ENCODE measurements around the gene CPNE6.
"Not testable (repeated sequence)": the region's sequence is repeated elsewhere in the genome, so short reads cannot be mapped to it uniquely, and the experiment has no call there.

CPNE6 gene

DNA sequence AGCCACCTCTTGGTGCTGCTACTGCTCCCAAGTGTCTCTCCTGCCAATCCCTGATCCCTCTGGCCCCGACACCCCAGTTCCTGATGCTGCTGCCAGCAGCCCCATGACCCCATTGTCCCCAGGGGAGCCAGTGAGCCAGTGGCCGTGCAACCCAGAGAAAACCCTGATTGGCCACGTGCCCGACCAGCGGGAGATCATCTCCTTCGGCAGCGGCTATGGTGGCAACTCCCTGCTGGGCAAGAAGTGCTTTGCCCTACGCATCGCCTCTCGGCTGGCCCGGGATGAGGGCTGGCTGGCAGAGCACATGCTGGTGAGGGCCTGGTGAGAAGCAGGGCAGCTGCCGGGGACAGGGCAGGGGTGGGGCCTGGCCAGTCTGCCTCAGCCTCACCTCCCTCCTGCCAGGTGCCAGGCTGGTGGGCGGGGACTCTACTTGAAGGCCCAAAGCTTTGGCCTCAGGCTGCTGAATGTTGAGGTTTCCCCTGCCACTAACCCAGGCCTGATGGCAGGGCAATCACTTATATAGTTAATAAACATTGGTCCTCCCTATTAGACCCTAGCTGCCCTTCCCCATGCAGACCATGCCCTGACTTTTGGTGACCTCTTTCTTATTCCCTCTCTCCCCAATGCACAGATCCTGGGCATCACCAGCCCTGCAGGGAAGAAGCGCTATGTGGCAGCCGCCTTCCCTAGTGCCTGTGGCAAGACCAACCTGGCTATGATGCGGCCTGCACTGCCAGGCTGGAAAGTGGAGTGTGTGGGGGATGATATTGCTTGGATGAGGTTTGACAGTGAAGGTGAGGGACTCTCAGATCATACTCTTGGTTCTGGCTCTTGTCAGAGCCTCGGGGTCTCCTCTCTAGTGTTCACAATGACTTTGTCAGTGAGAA, 27.8 kb downstream of the CPNE6 start:
- in situ Hi-C loops (cut with HindIII; ENCODE audit: low pct_unique_long_range_greater_than_20kb, low sequenced_read_pairs) = no loop called here
- DNase-seq (ENCODE audit: low read depth in 1 of 2, low spot score in 1 of 2) = no peak
- TF ChIP-seq JUND (IDR thresholded peaks at IDR 0.05; ENCODE audit: low read depth) = no peak

DNA sequence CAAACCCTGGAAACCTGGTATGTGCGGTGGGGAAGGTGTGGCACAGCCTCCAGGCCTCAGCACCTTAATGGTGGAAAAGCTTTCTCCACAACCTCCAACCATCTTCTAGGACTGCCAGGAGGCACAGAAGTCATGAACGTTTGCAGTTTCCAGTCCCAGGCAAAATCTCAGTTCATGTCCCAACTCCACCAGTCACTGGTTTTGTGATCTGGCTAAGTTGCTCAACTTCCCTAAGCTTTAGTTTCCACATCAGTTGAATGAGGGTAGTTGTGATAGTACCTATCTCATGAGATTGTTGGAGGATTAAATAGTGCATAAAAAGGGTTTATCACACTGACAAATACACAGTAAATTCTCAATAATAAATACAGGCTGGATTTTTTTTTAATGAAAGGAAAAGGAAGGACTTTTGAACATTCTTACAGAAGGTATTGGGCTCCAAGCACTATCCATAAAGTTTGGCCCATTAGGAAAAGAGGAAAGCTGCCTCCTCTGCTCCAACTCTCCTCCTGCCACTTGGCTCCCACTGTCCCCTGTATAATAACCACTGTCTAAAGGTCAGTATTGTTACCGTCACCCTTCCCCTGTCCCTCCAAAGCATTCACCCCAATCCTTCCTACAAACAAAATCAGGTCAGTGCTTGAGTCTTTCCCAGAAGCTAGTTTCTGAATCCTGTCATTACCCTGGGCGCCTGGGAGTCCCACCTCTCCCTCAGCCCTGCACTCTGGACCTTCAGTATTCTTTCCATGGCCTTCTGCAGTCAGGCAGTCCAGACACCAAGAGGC, 29.0 kb downstream of the CPNE6 start:
- DNase-seq (ENCODE audit: low read depth in 1 of 2, low spot score in 1 of 2) = no peak
- no peak for TF ChIP-seq JUND (IDR thresholded peaks at IDR 0.05; ENCODE audit: low read depth)
- in situ Hi-C loops (cut with HindIII; ENCODE audit: low pct_unique_long_range_greater_than_20kb, low sequenced_read_pairs) = no loop called here

- in situ Hi-C loops (cut with HindIII; ENCODE audit: low pct_unique_long_range_greater_than_20kb, low sequenced_read_pairs) = no loop called here
- DNase-seq (ENCODE audit: low read depth in 1 of 2, low spot score in 1 of 2) = no peak
- no peak for TF ChIP-seq JUND (IDR thresholded peaks at IDR 0.05; ENCODE audit: low read depth)
These were observed 29.7 kb downstream of the CPNE6 start for GRCh38 chr14:24100982-24101494.

DNA sequence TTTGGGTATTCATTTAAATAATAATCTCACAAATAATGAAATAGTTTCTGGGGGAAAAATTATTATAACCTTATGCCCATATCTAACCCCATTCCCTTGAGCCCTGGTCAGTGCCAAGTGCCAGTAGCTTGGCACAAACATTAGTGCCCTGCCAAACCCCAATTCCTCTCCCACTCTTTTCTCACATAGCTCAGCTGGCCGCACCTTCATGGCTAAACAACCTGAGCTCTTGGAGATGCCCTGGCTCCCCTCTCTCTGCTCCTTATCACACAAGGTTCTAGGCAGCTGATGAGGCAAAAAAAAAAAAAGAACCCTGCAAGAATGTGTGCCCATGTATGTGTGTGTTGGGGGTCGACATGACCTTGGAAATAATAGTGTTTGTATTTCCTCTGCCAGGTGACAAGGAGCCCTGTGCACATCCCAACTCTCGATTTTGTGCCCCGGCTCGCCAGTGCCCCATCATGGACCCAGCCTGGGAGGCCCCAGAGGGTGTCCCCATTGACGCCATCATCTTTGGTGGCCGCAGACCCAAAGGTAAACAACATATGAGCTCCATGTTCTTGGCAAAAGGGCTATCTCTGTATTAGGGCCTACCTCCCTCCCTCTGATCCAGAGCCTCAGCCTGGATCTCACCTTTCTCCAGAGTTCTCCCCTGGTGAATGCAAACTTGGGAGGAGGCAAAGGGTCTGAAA, 31.1 kb downstream of the CPNE6 start:
- DNase-seq (ENCODE audit: low read depth in 1 of 2, low spot score in 1 of 2) = no peak
- in situ Hi-C loops (cut with HindIII; ENCODE audit: low pct_unique_long_range_greater_than_20kb, low sequenced_read_pairs) = no loop called here
- no peak for TF ChIP-seq JUND (IDR thresholded peaks at IDR 0.05; ENCODE audit: low read depth)

GRCh38 chr14:24103451-24103850, 32.1 kb downstream of the CPNE6 start:
- in situ Hi-C loops (cut with HindIII; ENCODE audit: low pct_unique_long_range_greater_than_20kb, low sequenced_read_pairs) = no loop called here
- TF ChIP-seq JUND (IDR thresholded peaks at IDR 0.05; ENCODE audit: low read depth) = no peak
- DNase-seq (ENCODE audit: low read depth in 1 of 2, low spot score in 1 of 2) = no peak

- in situ Hi-C loops (cut with HindIII; ENCODE audit: low pct_unique_long_range_greater_than_20kb, low sequenced_read_pairs); DNase-seq (ENCODE audit: low read depth in 1 of 2, low spot score in 1 of 2): not testable (repeated sequence)
These were observed 34.4 kb downstream of the CPNE6 start for GRCh38 chr14:24105609-24106239.

- no peak for DNase-seq (ENCODE audit: low read depth in 1 of 2, low spot score in 1 of 2)
- in situ Hi-C loops (cut with HindIII; ENCODE audit: low pct_unique_long_range_greater_than_20kb, low sequenced_read_pairs) = no loop called here
- no peak for TF ChIP-seq JUND (IDR thresholded peaks at IDR 0.05; ENCODE audit: low read depth)
These were observed 35.4 kb downstream of the CPNE6 start for GRCh38 chr14:24106672-24107271.

DNA sequence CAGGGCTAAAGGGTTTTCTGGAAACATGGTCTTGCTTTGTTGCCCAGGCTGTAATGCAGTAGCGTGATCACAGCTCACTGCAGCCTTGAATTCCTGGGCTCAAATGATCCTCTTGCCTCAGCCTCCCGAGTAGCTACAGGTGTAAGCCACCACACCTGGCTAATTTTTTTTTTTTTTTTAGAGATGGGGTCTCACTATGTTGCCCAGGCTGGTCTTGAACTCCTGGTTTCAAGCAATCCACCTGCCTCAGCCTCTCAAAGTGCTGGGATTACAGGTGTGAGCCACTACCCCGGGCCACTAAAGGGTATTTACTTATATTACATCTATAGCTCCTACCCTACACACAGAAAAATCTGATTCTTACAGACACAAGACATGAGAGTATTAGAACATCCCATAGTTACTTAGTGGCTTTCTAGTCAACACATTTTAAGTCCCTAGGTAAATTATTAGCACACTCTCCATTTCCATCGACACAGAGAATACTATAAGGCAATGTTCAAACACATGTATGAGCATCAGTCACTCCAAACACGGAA, 37.0 kb downstream of the CPNE6 start:
- TF ChIP-seq JUND (IDR thresholded peaks at IDR 0.05; ENCODE audit: low read depth) = no peak
- no peak for DNase-seq (ENCODE audit: low read depth in 1 of 2, low spot score in 1 of 2)
- in situ Hi-C loops (cut with HindIII; ENCODE audit: low pct_unique_long_range_greater_than_20kb, low sequenced_read_pairs) = no loop called here

GRCh38 chr14:24110060-24110459, 38.7 kb downstream of the CPNE6 start:
- TF ChIP-seq JUND (IDR thresholded peaks at IDR 0.05; ENCODE audit: low read depth) = no peak
- in situ Hi-C loops (cut with HindIII; ENCODE audit: low pct_unique_long_range_greater_than_20kb, low sequenced_read_pairs) = no loop called here
- no peak for DNase-seq (ENCODE audit: low read depth in 1 of 2, low spot score in 1 of 2)

DNA sequence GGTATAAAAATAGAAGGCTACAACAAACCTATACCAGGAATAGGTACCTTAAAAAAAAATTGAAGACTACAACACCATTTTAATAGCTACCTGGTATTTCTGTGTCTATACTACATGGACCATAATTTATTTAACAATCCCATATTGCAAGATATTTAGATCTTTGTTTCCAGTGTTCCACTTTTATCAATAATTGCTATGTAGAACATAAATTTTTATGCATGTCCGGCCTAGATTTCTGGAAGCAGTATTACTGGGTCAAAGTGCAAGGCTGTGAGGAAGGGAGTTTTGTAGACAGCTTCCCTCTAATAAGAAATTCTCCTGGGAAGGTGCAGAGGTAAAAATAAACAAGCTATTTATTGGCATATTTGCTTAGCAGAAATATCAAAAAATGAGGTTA, 39.2 kb downstream of the CPNE6 start:
- in situ Hi-C loops (cut with HindIII; ENCODE audit: low pct_unique_long_range_greater_than_20kb, low sequenced_read_pairs) = no loop called here
- DNase-seq (ENCODE audit: low read depth in 1 of 2, low spot score in 1 of 2) = no peak
- no peak for TF ChIP-seq JUND (IDR thresholded peaks at IDR 0.05; ENCODE audit: low read depth)

DNA sequence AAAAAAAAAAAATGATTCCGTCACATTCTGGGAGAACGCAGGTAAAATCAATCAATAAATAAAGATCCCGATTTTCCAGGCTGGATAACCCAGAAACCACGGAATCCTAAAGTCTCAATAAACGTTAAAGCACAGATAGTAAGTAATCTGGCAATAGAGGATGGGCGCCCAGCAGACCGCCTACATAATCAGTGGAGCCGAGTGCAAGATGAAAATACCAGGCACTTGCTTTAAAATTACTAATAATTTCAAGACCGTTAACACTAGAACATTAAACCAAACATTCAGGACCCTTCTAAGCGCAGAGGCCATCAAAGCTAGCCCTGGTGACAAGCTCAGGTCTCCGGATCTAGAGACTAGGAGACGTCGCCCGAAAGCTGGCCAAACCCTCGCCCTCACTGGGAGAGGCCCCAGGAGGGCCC, 42.0 kb downstream of the CPNE6 start:
- no peak for TF ChIP-seq JUND (IDR thresholded peaks at IDR 0.05; ENCODE audit: low read depth)

More for the DNA sequence above, 42.0 kb downstream of the CPNE6 start:
- DNase-seq (ENCODE audit: low read depth in 1 of 2, low spot score in 1 of 2) = no peak
- in situ Hi-C loops (cut with HindIII; ENCODE audit: low pct_unique_long_range_greater_than_20kb, low sequenced_read_pairs) = no loop called here
